Choroid plexus epithelial cell (primary cell): ENCODE results near the gene HLX.
A peak's percentile ranks its signal among the peaks of the same experiment; 100 is the strongest.

ENCODE experiments used
- DNase-seq: peaks from one replicate; pipeline ENCODE4 v3.0.0-alpha.2; 2010; ENCODE audit warnings: low read depth
- H3K4me3 ChIP-seq: 2 replicates; pipeline ENCODE4 v1.5.1; 2011; ENCODE audit warnings: low read depth, mild to moderate bottlenecking, control low read depth, low read length, moderate library complexity
- TF ChIP-seq, protein P1 (sequence below): conservative IDR thresholded peaks from 2 replicates; pipeline ENCODE4 v1.5.1; 2011; ENCODE audit warnings: low read depth, mild to moderate bottlenecking, control low read depth, inconsistent platforms, low read length, moderate library complexity

Gene HLX

DNA sequence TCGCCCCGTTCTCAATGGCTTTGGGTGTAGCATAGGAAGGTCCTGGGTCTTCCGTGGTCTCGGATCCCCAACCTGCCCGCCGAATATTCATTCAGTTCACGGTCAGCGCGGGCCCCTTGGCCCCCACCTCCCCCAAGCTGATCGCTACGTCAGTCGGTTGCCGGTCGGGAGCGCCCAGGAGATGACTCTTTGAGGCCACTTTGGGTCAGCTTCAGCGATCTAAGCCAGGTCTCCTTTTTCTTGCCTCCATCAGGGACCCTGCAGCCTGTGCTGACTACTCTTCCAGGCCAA lies 12.8 kb downstream of the HLX start:
- TF ChIP-seq, protein P1, sequence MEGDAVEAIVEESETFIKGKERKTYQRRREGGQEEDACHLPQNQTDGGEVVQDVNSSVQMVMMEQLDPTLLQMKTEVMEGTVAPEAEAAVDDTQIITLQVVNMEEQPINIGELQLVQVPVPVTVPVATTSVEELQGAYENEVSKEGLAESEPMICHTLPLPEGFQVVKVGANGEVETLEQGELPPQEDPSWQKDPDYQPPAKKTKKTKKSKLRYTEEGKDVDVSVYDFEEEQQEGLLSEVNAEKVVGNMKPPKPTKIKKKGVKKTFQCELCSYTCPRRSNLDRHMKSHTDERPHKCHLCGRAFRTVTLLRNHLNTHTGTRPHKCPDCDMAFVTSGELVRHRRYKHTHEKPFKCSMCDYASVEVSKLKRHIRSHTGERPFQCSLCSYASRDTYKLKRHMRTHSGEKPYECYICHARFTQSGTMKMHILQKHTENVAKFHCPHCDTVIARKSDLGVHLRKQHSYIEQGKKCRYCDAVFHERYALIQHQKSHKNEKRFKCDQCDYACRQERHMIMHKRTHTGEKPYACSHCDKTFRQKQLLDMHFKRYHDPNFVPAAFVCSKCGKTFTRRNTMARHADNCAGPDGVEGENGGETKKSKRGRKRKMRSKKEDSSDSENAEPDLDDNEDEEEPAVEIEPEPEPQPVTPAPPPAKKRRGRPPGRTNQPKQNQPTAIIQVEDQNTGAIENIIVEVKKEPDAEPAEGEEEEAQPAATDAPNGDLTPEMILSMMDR, result no peak
- no peak for DNase-seq
- no peak overlapping the region for H3K4me3 ChIP-seq

DNA sequence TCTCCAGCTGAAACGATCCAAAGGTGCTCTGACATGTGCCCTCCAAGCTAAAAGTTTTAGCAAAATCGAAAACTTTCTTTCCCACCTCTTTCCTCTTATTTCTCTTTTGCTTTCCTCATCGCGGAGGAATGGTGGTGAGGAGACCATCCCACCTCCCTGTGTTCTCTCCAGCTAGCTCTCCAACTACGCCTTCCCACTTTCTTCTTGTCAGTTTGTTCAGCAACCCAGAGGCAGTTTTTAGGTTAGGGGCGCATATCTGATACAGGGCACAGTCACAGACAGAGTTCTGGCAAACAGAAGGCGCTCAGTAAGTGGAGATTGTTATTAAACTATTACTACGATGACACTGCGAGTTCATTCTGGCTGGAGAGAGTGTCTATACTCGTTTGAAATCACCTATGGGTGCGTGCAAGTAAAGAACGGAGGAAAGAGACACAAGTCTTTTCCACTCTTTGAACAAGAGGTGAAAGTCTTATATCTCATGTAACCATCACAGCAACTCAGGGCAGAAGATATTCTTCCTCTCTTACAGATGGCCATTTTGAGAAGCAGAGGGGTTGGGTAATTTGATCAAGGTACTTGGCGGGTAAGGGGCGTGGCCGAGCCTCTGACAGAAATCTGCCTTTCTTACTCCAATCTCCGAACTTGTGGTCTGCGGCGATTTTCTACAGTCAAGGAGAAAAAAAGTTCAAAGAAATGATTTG lies 13.9 kb downstream of the HLX start:
- DNase-seq, result no peak
- TF ChIP-seq, protein P1, result no peak
- no peak overlapping the region for H3K4me3 ChIP-seq

DNA sequence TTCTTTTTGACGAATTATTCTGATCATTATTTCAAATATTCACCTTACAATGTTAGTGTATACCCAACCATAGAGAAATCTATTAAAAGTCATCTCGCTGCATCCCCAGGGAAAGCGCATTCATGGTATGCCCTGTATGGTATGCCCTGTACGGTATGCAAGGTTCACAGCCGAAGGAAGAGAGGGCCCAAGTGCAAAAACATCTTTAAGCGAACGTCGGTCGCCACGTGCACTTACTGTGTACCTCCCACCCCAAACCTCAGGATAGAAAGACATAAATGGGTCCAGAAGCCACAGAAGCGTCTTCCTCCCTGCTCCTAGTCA lies 14.4 kb downstream of the HLX start:
- TF ChIP-seq, protein P1, result no peak

DNA sequence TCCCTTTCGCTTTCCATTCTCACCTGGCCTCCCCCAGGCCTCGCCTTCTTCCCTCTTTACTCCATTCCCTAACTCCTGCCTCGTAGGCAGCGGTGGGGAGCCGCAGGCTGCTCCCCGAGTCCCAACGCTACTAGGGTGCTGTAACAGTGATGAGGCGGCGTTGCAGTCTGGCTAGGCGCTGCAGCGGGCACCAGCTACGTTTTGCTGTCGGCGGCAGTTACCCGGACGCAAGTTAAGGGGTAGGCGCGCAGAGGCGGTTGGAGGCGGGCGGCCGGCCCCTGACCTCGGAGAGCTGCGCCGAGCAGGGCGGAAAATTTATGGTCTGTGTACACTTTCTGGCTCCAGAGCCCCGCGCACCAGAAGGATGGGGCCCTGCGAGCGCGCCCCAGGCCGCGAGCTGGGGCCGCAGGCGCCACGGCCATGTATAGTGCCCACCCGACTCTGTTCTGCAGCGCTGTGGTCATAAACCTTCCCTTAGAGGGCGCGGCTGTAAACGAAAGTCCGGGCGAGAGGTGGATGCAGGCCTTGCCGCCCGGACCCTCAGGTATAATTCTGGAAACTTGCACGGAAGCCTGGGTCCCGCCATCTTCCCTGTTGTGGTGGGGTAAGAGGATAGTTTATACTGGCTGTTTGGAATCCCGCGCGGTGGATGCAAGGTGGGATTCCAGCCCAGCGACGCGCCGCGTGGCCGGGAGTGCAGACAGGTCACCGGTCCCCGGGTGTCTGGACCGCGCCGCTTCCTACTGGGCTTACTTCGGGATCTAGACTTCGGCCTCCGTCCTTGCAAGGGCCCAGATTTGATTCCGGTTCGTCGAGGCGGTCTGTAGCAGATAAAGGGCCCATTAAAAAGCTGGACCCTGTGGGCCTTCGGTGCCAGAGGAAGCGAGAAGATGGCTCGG lies 15.0 kb downstream of the HLX start:
- TF ChIP-seq, protein P1, result no peak
- H3K4me3 ChIP-seq, result peak overlapping the region; percentile 16
- DNase-seq, result no peak

More for the DNA sequence above, 14.4 kb downstream of the HLX start:
- H3K4me3 ChIP-seq, result no peak overlapping the region
- DNase-seq, result no peak

DNA sequence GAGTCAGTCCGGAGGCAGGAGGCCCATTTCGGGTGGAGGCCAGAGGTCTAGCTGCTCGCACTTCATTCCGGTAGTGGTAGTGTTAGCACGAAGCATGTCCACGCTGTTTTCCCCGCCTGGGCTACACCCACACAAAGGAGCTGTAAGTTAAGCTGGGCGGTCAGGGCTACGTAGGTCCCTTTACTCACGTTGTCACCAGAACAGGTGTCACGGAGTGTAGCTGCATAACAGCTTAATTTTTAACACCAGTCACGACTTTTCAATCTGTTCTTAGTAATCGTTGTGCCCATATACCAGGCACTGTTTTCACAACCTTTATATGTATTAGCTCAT lies 15.6 kb downstream of the HLX start:
- no peak overlapping the region for H3K4me3 ChIP-seq
- TF ChIP-seq, protein P1, result no peak
- DNase-seq, result no peak

DNA sequence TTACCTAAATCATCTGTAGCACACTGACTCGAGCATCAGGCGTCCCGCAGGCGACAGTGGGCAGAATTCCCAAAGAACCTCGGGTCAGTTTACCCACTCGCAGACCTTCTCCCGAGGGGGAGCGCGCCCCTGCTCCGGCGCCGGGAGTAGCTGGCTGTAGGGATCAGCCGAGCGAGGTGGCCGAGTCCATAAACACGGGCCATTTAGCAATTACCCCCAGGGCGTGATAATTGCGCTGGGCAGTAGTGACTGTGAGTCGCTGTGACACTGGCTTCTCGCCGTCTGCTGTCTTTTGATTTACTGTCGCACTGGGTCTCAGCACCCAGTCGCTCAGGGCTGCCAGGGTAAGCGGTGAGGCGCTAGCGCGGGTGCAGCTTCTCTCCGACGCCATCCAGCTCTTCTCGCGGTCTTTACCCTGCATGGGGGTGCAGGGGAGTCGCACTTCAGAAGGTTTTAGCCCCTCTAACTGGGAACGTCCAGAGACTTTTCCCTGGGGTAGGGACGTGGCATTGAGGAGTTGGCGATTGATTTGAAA lies 16.2 kb downstream of the HLX start:
- H3K4me3 ChIP-seq, result no peak overlapping the region
- no peak for DNase-seq

More for the DNA sequence above, 16.2 kb downstream of the HLX start:
- TF ChIP-seq, protein P1, result no peak
